Measurements from ENCODE around the gene STXBP6. TPM values are rescaled to one million over a fixed set of nuclear protein-coding genes. Genes with fewer than 3 reads are reported as not detected.

STXBP6 gene
- total and polyA plus RNA-seq, 7 donors, result 7.1 to 32.8 (median 14.3) TPM

DNA sequence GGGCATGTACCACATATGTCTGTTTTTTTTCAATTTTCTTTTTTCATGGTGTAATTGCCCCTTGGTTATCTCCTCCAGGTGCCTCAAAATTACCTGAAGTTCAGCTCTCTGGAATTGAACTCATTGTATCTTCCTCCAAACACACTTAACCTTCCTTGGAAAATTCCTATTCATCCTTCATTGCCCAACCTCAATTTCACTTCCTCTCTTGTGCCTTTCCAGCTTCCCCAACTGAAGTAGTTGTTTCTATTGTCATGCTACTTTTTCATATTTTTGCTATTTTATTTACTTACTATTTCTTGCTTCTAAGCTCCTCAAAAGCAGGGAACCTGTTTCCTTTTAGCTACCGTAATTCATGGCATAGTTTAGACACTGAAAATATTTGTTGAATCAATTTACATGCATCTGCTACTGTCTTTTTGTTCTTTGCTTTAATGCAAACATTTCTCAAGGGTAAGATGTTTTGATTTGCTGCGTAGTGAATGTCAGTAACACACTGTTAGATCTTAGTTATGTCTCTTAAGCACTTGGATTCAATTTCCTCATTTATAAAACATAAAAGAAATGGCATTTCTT is 37.0 kb upstream of the STXBP6 start:
- Histone ChIP-seq H3K9me3 (no peaks in the 10 kb centered on the region), H3K27ac (no peak overlapping the region), H3K27me3 (no peaks in the 10 kb centered on the region), H3K4me3 (no peak overlapping the region), H3K36me3 (no peaks in the 10 kb centered on the region), H3K4me1 (no peaks in the 10 kb centered on the region)
- intact Hi-C loops (cut with DNase I), result no loop called here
- TF ChIP-seq POLR2AphosphoS5 (IDR thresholded peaks at IDR 0.05), result no peak
- TF ChIP-seq POLR2A (IDR thresholded peaks at IDR 0.05), result no peak
- no peak for TF ChIP-seq EP300 (IDR thresholded peaks at IDR 0.05)
- TF ChIP-seq, protein P1, sequence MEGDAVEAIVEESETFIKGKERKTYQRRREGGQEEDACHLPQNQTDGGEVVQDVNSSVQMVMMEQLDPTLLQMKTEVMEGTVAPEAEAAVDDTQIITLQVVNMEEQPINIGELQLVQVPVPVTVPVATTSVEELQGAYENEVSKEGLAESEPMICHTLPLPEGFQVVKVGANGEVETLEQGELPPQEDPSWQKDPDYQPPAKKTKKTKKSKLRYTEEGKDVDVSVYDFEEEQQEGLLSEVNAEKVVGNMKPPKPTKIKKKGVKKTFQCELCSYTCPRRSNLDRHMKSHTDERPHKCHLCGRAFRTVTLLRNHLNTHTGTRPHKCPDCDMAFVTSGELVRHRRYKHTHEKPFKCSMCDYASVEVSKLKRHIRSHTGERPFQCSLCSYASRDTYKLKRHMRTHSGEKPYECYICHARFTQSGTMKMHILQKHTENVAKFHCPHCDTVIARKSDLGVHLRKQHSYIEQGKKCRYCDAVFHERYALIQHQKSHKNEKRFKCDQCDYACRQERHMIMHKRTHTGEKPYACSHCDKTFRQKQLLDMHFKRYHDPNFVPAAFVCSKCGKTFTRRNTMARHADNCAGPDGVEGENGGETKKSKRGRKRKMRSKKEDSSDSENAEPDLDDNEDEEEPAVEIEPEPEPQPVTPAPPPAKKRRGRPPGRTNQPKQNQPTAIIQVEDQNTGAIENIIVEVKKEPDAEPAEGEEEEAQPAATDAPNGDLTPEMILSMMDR (IDR thresholded peaks at IDR 0.05), result no peak
- 67 to 73% methylated on average over 2 of the region's 2 CpGs for WGBS, 2 donors
- DNase-seq, result no peak

DNA sequence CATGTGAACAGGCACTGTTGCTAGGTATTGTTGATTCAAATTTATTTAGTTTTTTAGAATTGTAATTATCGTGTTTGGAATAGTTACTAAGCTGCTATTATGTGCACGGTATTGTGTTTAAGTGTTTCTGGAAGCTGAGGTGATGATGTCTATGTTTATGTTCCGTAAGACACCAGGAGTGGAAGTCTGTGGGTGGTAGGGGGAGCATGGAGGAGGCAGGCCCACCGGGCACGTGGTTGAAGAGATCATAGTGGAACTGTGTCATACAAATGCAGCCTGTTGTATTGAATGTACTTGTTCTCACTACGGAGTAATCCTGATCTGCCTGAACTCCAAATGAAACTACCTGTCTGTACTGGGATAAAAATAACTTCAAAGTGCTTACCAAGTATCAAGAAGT is 36.1 kb upstream of the STXBP6 start:
- Histone ChIP-seq H3K9me3 (no peaks in the 10 kb centered on the region), H3K4me1 (no peaks in the 10 kb centered on the region), H3K27me3 (no peaks in the 10 kb centered on the region), H3K27ac (no peak overlapping the region), H3K4me3 (no peak overlapping the region), H3K36me3 (no peaks in the 10 kb centered on the region)
- TF ChIP-seq EP300 (IDR thresholded peaks at IDR 0.05), result no peak
- TF ChIP-seq POLR2AphosphoS5 (IDR thresholded peaks at IDR 0.05), result no peak
- TF ChIP-seq POLR2A (IDR thresholded peaks at IDR 0.05), result no peak
- TF ChIP-seq, protein P1 (IDR thresholded peaks at IDR 0.05), result no peak
- WGBS, 2 donors, result 77 to 85% methylated on average over 6 of the region's 6 CpGs
- intact Hi-C loops (cut with DNase I), result no loop called here
- no peak for DNase-seq

DNA sequence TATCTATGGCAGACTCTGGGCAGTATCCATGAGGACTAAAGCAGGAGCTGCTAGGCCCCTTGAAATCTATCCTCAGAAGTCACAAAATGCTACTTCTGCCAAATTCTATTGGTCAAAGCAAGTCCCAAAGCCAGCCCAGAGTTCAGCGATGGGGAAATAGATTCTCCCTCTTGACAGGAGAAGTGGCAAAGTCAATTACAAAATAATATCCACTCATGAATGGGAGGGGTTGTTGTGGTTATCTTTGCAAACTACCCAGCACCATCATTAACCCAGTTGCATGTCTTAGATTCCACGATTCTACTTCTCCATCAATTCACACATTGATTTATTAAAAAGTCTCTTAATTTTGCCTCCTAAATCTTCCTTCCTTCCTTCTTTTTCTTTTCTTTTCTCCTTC is 30.7 kb upstream of the STXBP6 start:
- Histone ChIP-seq H3K4me1 (no peaks in the 10 kb centered on the region), H3K27me3 (no peaks in the 10 kb centered on the region), H3K27ac (no peak overlapping the region), H3K4me3 (no peak overlapping the region), H3K36me3 (no peaks in the 10 kb centered on the region), H3K9me3 (no peaks in the 10 kb centered on the region)
- TF ChIP-seq, protein P1 (IDR thresholded peaks at IDR 0.05), result no peak
- 92 to 93% methylated on average over 2 of the region's 2 CpGs for WGBS, 2 donors
- DNase-seq, result no peak
- intact Hi-C loops (cut with DNase I), result no loop called here

DNA sequence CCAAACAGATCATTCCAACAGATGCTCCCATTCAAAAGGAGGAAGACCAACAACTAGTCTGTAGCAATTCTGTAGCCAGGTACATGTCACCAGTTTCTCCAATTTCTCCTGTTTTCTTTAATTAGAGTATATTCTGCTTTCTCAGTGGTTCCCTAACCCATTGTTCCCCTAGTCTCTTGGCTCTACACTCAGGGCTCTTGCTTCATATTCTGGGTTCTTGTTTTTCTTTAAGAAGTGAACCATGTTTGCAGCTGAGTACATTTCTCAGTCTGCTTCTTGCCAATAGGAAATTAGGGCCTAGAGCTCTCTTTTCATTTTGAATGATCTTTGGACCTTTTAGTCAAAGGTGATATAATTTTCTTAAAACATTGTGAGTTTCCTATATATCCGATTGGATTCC is 29.4 kb upstream of the STXBP6 start:
- WGBS, 2 donors, result 95 to 97% methylated on average over 1 of the region's 1 CpG
- Histone ChIP-seq H3K27me3 (no peaks in the 10 kb centered on the region), H3K36me3 (no peaks in the 10 kb centered on the region), H3K27ac (no peak overlapping the region), H3K4me3 (no peak overlapping the region), H3K9me3 (no peaks in the 10 kb centered on the region), H3K4me1 (no peaks in the 10 kb centered on the region)
- intact Hi-C loops (cut with DNase I), result no loop called here
- no peak for TF ChIP-seq POLR2AphosphoS5 (IDR thresholded peaks at IDR 0.05)
- TF ChIP-seq, protein P1 (IDR thresholded peaks at IDR 0.05), result no peak
- no peak for TF ChIP-seq EP300 (IDR thresholded peaks at IDR 0.05)
- no peak for TF ChIP-seq POLR2A (IDR thresholded peaks at IDR 0.05)
- DNase-seq, result no peak

DNA sequence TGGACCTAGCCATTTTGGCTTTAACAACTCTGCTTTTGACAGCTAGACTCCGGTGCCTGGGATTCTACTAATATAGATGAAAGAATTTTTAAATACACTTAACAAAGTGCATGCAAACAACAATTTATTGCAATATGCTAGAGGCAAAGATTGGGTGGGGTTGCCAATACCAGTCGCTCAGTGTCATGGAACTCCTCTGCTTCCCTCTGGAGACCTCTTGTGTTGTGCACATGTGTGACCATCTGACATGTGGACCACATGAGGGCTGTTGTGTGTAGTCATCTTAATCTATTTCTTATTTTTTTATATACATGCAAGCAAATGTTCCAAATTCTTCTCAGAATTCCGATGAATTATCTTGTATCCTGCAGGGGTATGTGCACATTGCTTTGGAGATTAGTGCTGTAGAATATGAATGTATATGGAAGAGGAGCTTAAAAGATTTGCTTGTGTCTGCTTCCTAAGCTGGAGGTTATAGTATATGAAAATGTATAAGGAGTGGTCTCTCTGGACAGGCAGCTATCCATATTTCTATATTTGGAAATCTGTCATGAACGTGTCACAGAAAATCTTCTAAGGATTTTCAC is 24.2 kb upstream of the STXBP6 start:
- no peak for DNase-seq
- TF ChIP-seq, protein P1 (IDR thresholded peaks at IDR 0.05), result no peak
- TF ChIP-seq POLR2AphosphoS5 (IDR thresholded peaks at IDR 0.05) (no peak), EP300 (IDR thresholded peaks at IDR 0.05) (no peak), POLR2A (IDR thresholded peaks at IDR 0.05) (no peak)
- H3K27me3 ChIP-seq, result no peaks in the 10 kb centered on the region
- intact Hi-C loops (cut with DNase I), result no loop called here
- H3K27ac ChIP-seq, result no peak overlapping the region
- WGBS, 2 donors, result 83 to 87% methylated on average over 4 of the region's 4 CpGs
- no peaks in the 10 kb centered on the region for H3K36me3 ChIP-seq
- H3K4me3 ChIP-seq, result no peak overlapping the region
- no peaks in the 10 kb centered on the region for H3K9me3 ChIP-seq
- no peaks in the 10 kb centered on the region for H3K4me1 ChIP-seq
